Lower leg skin (tissue), 3 donors: ENCODE data around the gene FAM81B.

Experiments
- CTCF ChIP-seq, 3 donors: fragments of 450-650 bp; IDR thresholded peaks; one replicate each; pipeline ENCODE4 v1.5.1; 2016; ENCODE audit warnings: antibody characterized with exemption in 3 of 3, mild to moderate bottlenecking in 3 of 3, moderate library complexity in 2 of 3
- POLR2A ChIP-seq, 2 donors: fragments of 450-650 bp; IDR thresholded peaks; one replicate each; pipeline ENCODE4 v1.6.1; 2016 to 2017; ENCODE audit warnings: antibody characterized with exemption in 2 of 2, mild to moderate bottlenecking in 1 of 2, moderate library complexity in 1 of 2

- TF ChIP-seq POLR2A (IDR thresholded peaks at IDR 0.05), result no peak
- TF ChIP-seq CTCF (IDR thresholded peaks at IDR 0.05), result no peak
These were observed 17.1 kb upstream of the FAM81B start for GRCh38 chr5:95374061-95374460.
